Spleen (tissue), 7 donors: ENCODE results near the gene MYO1D.

ENCODE experiments used
- POLR2A ChIP-seq, 3 donors: fragments of 450-650 bp; IDR thresholded peaks; one replicate each; pipeline ENCODE4 v1.5.1; 2017; ENCODE audit warnings: antibody characterized with exemption in 3 of 3, mild to moderate bottlenecking in 1 of 3
- POLR2AphosphoS5 ChIP-seq, 3 donors: sonication (generic); formaldehyde crosslinking; IDR thresholded peaks; one replicate each; pipeline ENCODE4 v1.5.1; 2017; ENCODE audit warnings: antibody characterized with exemption in 3 of 3
- TF ChIP-seq, protein P1 (sequence below), 11 experiments: fragments of 200-600 bp in 7 of 11; fragments of 450-650 bp in 4 of 11; sonication (generic) in 4 of 11; IDR thresholded peaks in 8 of 11; conservative IDR thresholded peaks in 3 of 11; 1 replicate in 7 of 11; 2 replicates in 4 of 11; pipeline versions ENCODE4 v1.4.0 to v1.8.0; 2016 to 2021; ENCODE audit warnings: antibody characterized with exemption in 11 of 11, inconsistent platforms in 4 of 11, mild to moderate bottlenecking in 1 of 11
- donor health status: DM: no; HTN: no; CAD: no; lungs with moderate emphysema.
- donor health status: DM: no; HTN: no; CAD: no.
- donor health status: DM: no; HTN: no; CAD: no.

DNA sequence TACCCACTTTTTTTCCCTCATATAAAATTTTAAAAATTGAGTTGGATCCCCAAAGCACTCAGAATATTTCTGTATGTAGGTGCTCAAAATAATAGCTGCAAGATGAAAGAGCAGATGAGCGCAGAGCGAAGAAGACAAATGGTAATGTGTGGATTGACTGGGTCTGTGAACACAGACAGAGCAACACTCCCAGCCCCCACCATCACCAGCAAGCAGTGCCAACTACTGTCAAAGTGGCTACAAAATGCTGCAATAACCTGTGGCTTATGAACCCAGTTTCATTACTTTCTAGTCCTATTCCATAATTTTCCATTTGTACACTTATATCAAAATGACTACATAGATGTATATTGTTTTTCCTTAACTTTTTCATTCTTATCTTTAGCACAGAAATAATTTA is 137.2 kb downstream of the MYO1D start:
- TF ChIP-seq, protein P1, sequence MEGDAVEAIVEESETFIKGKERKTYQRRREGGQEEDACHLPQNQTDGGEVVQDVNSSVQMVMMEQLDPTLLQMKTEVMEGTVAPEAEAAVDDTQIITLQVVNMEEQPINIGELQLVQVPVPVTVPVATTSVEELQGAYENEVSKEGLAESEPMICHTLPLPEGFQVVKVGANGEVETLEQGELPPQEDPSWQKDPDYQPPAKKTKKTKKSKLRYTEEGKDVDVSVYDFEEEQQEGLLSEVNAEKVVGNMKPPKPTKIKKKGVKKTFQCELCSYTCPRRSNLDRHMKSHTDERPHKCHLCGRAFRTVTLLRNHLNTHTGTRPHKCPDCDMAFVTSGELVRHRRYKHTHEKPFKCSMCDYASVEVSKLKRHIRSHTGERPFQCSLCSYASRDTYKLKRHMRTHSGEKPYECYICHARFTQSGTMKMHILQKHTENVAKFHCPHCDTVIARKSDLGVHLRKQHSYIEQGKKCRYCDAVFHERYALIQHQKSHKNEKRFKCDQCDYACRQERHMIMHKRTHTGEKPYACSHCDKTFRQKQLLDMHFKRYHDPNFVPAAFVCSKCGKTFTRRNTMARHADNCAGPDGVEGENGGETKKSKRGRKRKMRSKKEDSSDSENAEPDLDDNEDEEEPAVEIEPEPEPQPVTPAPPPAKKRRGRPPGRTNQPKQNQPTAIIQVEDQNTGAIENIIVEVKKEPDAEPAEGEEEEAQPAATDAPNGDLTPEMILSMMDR (IDR thresholded peaks at IDR 0.05 in 8 of 11, conservative IDR thresholded peaks at IDR 0.05 in 3 of 11), result no peak
- TF ChIP-seq POLR2AphosphoS5 (IDR thresholded peaks at IDR 0.05) (no peak), POLR2A (IDR thresholded peaks at IDR 0.05) (no peak)
